NCI-H526 (cell line): ENCODE results near the gene PSG2.
"Not testable (repeated sequence)": the region's sequence is repeated elsewhere in the genome, so short reads cannot be mapped to it uniquely, and the experiment has no call there.

Experiments used
- DNase-seq, 2 experiments: peaks; one replicate each; lab custom pipeline; 2025; lab: John Stamatoyannopoulos, UW

The PSG2 gene

GRCh38 chr19:43082601-43083000 lies at the start of gene PSG2:
TSS of gene PSG2 (minus strand) at chr19:43082701. CDS start at chr19:43082569, 132 bp downstream.
- not testable (repeated sequence) for DNase-seq

- peak; percentile 70 to 77 for DNase-seq
Observed at GRCh38 chr19:43131281-43131842, 48.9 kb upstream of the PSG2 start.

- peak in 1 of 2 experiments; percentile 13 for DNase-seq
Observed at GRCh38 chr19:43129197-43129596, 46.7 kb upstream of the PSG2 start.

GRCh38 chr19:43127336-43127735 lies 44.8 kb upstream of the PSG2 start:
- not testable (repeated sequence) for DNase-seq

- DNase-seq, result no peak
Observed at GRCh38 chr19:43126720-43127119, 44.2 kb upstream of the PSG2 start.

GRCh38 chr19:43124360-43124759 lies 41.9 kb upstream of the PSG2 start:
- peak in 1 of 2 experiments; percentile 17 for DNase-seq

- not testable (repeated sequence) for DNase-seq
Observed at GRCh38 chr19:43120433-43121026, 38.0 kb upstream of the PSG2 start.

- not testable (repeated sequence) for DNase-seq
Observed at GRCh38 chr19:43119526-43119925, 37.0 kb upstream of the PSG2 start.

GRCh38 chr19:43116421-43116820 lies 33.9 kb upstream of the PSG2 start:
- DNase-seq, result peak in 1 of 2 experiments; percentile 7

GRCh38 chr19:43115548-43115947 lies 33.0 kb upstream of the PSG2 start:
- DNase-seq, result not testable (repeated sequence)

GRCh38 chr19:43115064-43115463 lies 32.6 kb upstream of the PSG2 start:
- DNase-seq, result not testable (repeated sequence)

- DNase-seq, result not testable (repeated sequence)
Observed at GRCh38 chr19:43114626-43115025, 32.1 kb upstream of the PSG2 start.

GRCh38 chr19:43107401-43107800 lies 24.9 kb upstream of the PSG2 start:
- not testable (repeated sequence) for DNase-seq

- DNase-seq, result no peak
Observed at GRCh38 chr19:43105496-43105895, 23.0 kb upstream of the PSG2 start.

GRCh38 chr19:43104215-43104850 lies 21.8 kb upstream of the PSG2 start:
- peak; percentile 12 to 58 for DNase-seq

GRCh38 chr19:43101950-43102349 lies 19.4 kb upstream of the PSG2 start:
- DNase-seq, result no peak

GRCh38 chr19:43098416-43098815 lies 15.9 kb upstream of the PSG2 start:
- DNase-seq, result not testable (repeated sequence)

GRCh38 chr19:43087702-43088340 lies 5.3 kb upstream of the PSG2 start:
- DNase-seq, result peak; percentile 42 to 59

- DNase-seq, result not testable (repeated sequence)
Observed at GRCh38 chr19:43085796-43086530, 3.5 kb upstream of the PSG2 start.

GRCh38 chr19:43084196-43084832 lies 1.8 kb upstream of the PSG2 start:
- peak; percentile 7 to 32 for DNase-seq

GRCh38 chr19:43083721-43084120 lies 1.2 kb upstream of the PSG2 start:
- not testable (repeated sequence) for DNase-seq

- DNase-seq, result no peak
Observed at GRCh38 chr19:43078311-43078710, 4.2 kb downstream of the PSG2 start.
